Activated CD4-positive, alpha-beta T cell treated with anti-CD3 and anti-CD28 coated beads, Interleukin-2, amount 50 U/mL, for 24 hours (primary cell): Measurements from ENCODE around the gene NKG7.

Experiments
- DNase-seq, 2 donors: peaks; one replicate each; pipeline ENCODE4 v3.0.0-alpha.2; 2020; ENCODE audit warnings: low read depth in 1 of 2, low spot score in 1 of 2

Gene NKG7

GRCh38 chr19:51364200-51365106 is 8.0 kb downstream of the NKG7 start:
- DNase-seq = no peak

GRCh38 chr19:51361239-51361638 is 11.2 kb downstream of the NKG7 start:
- no peak for DNase-seq

GRCh38 chr19:51359294-51359693 is 13.2 kb downstream of the NKG7 start:
- no peak for DNase-seq

- no peak for DNase-seq
Observed at GRCh38 chr19:51357952-51358351, 14.5 kb downstream of the NKG7 start.

GRCh38 chr19:51356159-51356801 is 16.2 kb downstream of the NKG7 start:
- no peak for DNase-seq

GRCh38 chr19:51354742-51355148 is 17.7 kb downstream of the NKG7 start:
- no peak for DNase-seq

GRCh38 chr19:51354103-51354741 is 18.2 kb downstream of the NKG7 start:
- no peak for DNase-seq

GRCh38 chr19:51352783-51353360 is 19.6 kb downstream of the NKG7 start:
- no peak for DNase-seq

GRCh38 chr19:51351266-51351990 is 21.0 kb downstream of the NKG7 start:
- no peak for DNase-seq

GRCh38 chr19:51347209-51347928 is 25.1 kb downstream of the NKG7 start:
- no peak for DNase-seq

GRCh38 chr19:51346742-51347141 is 25.7 kb downstream of the NKG7 start:
- DNase-seq = no peak

- no peak for DNase-seq
Observed at GRCh38 chr19:51345076-51345620, 27.3 kb downstream of the NKG7 start.

GRCh38 chr19:51342631-51343569 is 29.6 kb downstream of the NKG7 start:
- no peak for DNase-seq

GRCh38 chr19:51341976-51342580 is 30.4 kb downstream of the NKG7 start, which contains the start of gene VSIG10L:
VSIG10L (minus strand) TSS chr19:51342139; CDS start chr19:51342124, 15 bp downstream.
- DNase-seq = no peak

- no peak for DNase-seq
Observed at GRCh38 chr19:51341066-51341465, 31.4 kb downstream of the NKG7 start.

- peak; percentile 93 to 95 for DNase-seq
Observed at GRCh38 chr19:51339687-51340656, 32.5 kb downstream of the NKG7 start.

GRCh38 chr19:51339313-51339686 is 33.2 kb downstream of the NKG7 start:
- no peak for DNase-seq
